HG03139 (cell line): ENCODE data around the gene PGRMC2.
"Not testable (repeated sequence)": the region's sequence is repeated elsewhere in the genome, so short reads cannot be mapped to it uniquely, and the experiment has no call there.

Experiments
- ATAC-seq: cut with Tn5 transposase; IDR thresholded peaks from one replicate; pipeline ENCODE4 v1.9.1; 2021; ENCODE audit not compliant: unreplicated experiment

Gene PGRMC2

GRCh38 chr4:128271551-128271950 is 16.1 kb downstream of the PGRMC2 start:
- ATAC-seq: no peak

DNA sequence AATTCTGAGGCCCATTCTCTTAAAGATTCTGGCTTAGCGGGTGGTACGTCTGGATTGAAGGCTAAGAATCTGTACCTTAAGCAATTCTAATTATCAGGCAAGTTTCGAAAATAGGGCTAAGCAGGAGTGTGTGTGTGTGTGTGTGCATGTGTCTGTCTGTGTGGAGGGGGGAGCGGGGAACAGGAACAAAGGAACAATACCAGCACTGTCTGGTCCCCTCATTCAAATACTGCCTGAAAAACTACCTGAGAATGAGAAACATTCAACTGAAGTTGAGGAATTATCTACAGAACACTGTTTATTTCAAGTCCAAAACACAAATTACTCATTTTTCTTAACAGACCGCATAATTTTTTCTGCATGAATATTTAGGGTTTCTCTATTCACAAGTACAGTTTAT is 18.6 kb downstream of the PGRMC2 start:
- no peak for ATAC-seq

GRCh38 chr4:128267745-128268144 is 19.9 kb downstream of the PGRMC2 start:
- ATAC-seq: no peak

GRCh38 chr4:128267171-128267570 is 20.4 kb downstream of the PGRMC2 start:
- not testable (repeated sequence) for ATAC-seq

DNA sequence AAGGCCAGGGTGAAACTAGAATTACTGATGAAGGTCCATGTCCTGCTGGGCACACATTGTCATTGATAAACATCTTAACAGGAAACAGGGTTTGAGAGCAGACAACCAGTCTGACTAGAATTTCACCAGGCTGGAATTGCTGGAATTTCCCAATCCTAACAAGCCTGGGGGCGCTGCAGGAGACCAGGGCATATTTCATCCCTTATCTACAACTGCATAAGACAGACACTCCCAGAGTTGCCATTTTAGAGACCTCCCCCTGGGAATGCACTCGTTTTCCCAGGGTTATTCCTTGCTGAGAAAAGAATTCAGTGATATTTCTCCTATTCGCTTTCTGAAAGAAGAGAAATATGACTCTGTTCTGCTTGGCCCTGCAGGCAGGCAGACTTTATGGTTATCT is 22.1 kb downstream of the PGRMC2 start:
- ATAC-seq: not testable (repeated sequence)

- ATAC-seq: not testable (repeated sequence)
Measured at GRCh38 chr4:128259889-128260288, 27.7 kb downstream of the PGRMC2 start.

DNA sequence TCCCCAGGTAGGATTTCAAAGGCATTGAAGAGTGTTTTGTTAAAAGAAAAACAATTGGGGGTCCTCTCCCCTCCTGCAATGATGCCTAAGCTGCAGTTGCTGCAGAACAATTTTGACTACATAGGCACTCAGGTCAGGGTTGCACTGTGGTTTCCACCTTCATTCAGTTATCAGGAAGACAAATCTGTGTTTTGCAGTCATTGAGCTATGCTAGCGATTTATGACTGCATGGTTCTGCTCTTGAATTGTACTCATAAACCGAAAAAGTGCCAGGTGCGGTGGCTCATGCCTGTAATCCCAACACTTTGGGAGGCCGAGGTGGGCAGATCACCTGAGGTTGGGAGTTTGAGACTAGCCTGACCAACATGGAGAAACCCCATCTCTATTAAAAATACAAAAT is 29.4 kb downstream of the PGRMC2 start:
- ATAC-seq: not testable (repeated sequence)

DNA sequence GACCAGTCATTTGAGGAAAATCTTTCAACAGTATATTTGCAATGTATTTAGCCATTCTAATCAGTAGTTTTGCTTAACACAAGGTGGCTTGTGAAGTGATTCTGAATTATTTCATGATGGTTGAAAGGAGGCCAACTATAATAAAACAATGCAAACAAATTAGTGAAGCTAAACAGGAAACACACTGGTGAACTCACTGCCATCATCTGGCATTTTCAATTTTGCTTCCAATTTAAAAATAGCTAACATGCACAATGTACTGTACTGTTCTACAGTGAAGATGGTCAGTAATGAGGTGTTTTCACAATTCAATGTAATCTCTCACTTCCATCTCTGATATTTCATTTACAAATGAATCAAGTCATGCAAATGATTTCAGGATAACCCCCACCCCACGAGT is 31.1 kb downstream of the PGRMC2 start:
- ATAC-seq: no peak

GRCh38 chr4:128255906-128256305 is 31.7 kb downstream of the PGRMC2 start:
- no peak for ATAC-seq

DNA sequence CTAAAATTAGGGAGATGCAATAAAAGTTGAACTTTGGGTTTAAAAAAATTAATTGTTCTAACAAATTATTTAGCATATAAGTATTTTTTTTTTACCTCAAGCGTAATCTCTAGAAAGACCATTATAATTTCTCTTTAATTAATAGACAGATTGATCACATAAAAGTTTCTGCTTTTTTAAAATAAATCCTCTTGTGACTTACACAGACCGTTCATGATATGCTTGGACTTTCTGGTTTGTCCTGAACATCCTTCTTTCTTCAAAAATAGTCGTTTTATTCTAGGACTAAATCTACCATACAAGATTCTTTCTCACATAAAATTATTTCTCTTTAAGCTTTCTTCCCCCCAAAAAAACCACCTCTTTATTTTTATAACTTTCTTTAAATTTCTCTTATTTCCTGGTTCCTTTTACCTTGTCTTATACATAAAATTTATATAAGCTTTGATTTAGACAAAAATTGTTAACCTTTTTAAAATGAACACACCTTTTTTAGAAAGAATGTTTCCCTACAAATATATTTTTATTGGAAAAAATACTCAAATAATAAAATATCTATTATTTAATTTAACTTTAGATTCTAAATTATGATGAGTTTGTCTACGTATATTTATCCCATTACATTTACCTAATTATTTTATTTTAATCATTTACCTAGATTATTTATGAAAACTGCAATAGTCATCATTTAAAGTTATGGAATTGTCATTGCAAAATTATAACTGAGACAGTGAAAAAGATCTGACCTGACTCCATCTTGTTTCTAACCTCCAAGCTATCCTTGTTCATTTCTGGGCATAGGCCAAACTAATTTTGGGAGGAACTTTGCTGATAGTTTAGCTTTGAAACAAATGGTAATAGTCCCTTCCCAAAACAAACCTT is 37.6 kb downstream of the PGRMC2 start:
- ATAC-seq: no peak

GRCh38 chr4:128247906-128248305 is 39.7 kb downstream of the PGRMC2 start:
- no peak for ATAC-seq

- ATAC-seq: not testable (repeated sequence)
Measured at GRCh38 chr4:128245391-128245790, 42.2 kb downstream of the PGRMC2 start.

GRCh38 chr4:128244379-128244778 is 43.2 kb downstream of the PGRMC2 start:
- ATAC-seq: no peak

- ATAC-seq: no peak
Measured at GRCh38 chr4:128242601-128243000, 45.0 kb downstream of the PGRMC2 start.

GRCh38 chr4:128241981-128242380 is 45.6 kb downstream of the PGRMC2 start:
- no peak for ATAC-seq

- ATAC-seq: no peak
Measured at GRCh38 chr4:128241425-128241913, 46.1 kb downstream of the PGRMC2 start.

DNA sequence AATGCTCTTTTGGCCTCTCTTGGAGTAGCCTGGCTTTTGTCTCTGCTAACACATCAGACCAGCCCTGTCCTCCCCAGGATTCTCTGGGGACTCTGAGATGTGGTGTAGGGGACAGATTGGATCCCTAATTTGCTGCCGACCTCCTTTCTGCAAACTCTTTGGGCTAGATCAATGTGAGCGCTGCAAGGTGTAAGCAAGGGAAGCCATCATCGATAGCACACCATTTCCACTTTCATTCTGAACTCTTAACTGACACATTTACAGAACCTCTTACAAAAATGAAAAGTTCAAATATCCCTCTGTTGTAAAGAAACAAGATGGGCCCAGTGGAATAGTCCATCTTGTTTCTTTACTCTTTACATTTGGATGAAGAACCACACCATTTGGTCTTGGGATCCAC is 46.6 kb downstream of the PGRMC2 start:
- ATAC-seq: no peak

- ATAC-seq: no peak
Measured at GRCh38 chr4:128234836-128235235, 52.8 kb downstream of the PGRMC2 start.

GRCh38 chr4:128232719-128233118 is 54.9 kb downstream of the PGRMC2 start:
- no peak for ATAC-seq

- no peak for ATAC-seq
Measured at GRCh38 chr4:128228845-128229795, 58.5 kb downstream of the PGRMC2 start.

DNA sequence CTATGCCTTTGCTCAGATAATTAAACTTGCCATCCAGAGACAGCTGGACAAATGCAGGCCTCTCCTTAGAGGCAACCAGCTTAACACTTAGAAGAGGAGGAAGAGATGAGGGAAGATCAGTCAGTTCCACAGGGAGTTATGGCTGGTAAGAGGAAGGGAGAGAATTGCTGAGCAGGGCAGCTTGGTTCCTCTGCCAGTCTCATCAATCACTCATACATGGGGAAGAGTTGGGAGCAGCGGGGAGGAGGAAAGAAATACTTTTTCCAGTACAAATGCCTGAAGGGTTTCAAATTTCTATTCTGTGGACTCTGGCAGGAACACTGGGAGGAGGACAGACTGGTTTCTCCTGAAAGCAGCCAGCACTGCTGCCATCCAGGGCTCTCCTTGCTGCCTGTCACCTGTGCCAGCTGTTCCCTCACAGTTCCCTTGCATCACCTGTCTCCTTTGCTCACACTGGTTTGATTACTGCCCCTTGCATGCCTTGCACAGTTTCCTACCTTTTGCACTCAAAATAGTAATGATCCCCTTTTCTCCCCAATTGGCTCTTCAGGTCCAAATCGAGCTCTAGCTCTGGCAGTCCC is 59.5 kb downstream of the PGRMC2 start:
- no peak for ATAC-seq
